NT2/D1 (cell line): ENCODE measurements around the gene NUDT2.

Experiments used
- SUZ12 ChIP-seq: IDR thresholded peaks from 2 replicates; pipeline ENCODE4 v1.6.1; 2011; ENCODE audit not compliant: insufficient read length, insufficient read depth; ENCODE audit errors: extremely low read depth
- YY1 ChIP-seq: IDR thresholded peaks from 2 replicates; pipeline ENCODE4 v1.6.1; 2011; ENCODE audit not compliant: insufficient read length, insufficient read depth

GRCh38 chr9:34369636-34370035, 40.3 kb downstream of the NUDT2 start:
- no peak for TF ChIP-seq SUZ12
- no peak for TF ChIP-seq YY1
